HepG2 (cell line): ENCODE results near the gene RERE. TPM values are rescaled to one million over a fixed set of nuclear protein-coding genes. Genes with fewer than 3 reads are reported as not detected.

Experiments
- BCL6 ChIP-seq: IDR thresholded peaks from 2 replicates; pipeline ENCODE4 v1.6.1; 2016; ENCODE audit warnings: missing genetic modification reagents, missing compliant biosample characterization
- CEBPG ChIP-seq: IDR thresholded peaks from 2 replicates; pipeline ENCODE4 v1.6.1; 2016
- ETV5 ChIP-seq: IDR thresholded peaks from 2 replicates; pipeline ENCODE4 v1.6.1; 2018; ENCODE audit warnings: missing biosample characterization, missing genetic modification reagents, inconsistent platforms, borderline replicate concordance
- FOXO4 ChIP-seq: sonication (generic); formaldehyde crosslinking; conservative IDR thresholded peaks from 2 replicates; pipeline ENCODE4 v1.8.1; 2023; ENCODE audit warnings: missing genetic modification reagents
- FOXP1 ChIP-seq, 2 experiments: fragments of 450-650 bp in 1 of 2; IDR thresholded peaks; 2 replicates each; pipeline ENCODE4 v1.6.1; 2017 to 2018; ENCODE audit warnings: antibody characterized with exemption in 1 of 2
- HDAC1 ChIP-seq: sonication (generic); formaldehyde crosslinking; IDR thresholded peaks from 2 replicates; pipeline ENCODE4 v1.5.1; 2020; ENCODE audit warnings: mild to moderate bottlenecking, missing genetic modification reagents
- HNRNPUL1 ChIP-seq: fragments of 200-400 bp; formaldehyde crosslinking; IDR thresholded peaks from 2 replicates; pipeline ENCODE4 v1.6.1; 2017; ENCODE audit warnings: low read depth, mild to moderate bottlenecking, low read length, moderate library complexity
- HOXA7 ChIP-seq: sonication (generic); formaldehyde crosslinking; IDR thresholded peaks from 2 replicates; pipeline ENCODE4 v1.8.1; 2022; ENCODE audit warnings: mild to moderate bottlenecking, missing genetic modification reagents, moderate library complexity
- JDP2 ChIP-seq: sonication (generic); formaldehyde crosslinking; IDR thresholded peaks from 2 replicates; pipeline ENCODE4 v1.8.1; 2022; ENCODE audit warnings: missing genetic modification reagents, borderline replicate concordance
- KMT2B ChIP-seq: IDR thresholded peaks from 2 replicates; pipeline ENCODE4 v1.6.1; 2016; ENCODE audit warnings: missing genetic modification reagents, missing compliant biosample characterization
- MEIS1 ChIP-seq: sonication (generic); formaldehyde crosslinking; IDR thresholded peaks from 2 replicates; pipeline ENCODE4 v1.9.0; 2021; ENCODE audit warnings: mild to moderate bottlenecking, missing genetic modification reagents, moderate library complexity, borderline replicate concordance
- NCOR1 ChIP-seq: fragments of 200-600 bp; sonication (generic); IDR thresholded peaks from 2 replicates; pipeline ENCODE4 v1.7.0; 2017; ENCODE audit warnings: antibody characterized with exemption, low read length, borderline replicate concordance
- NR2F2 ChIP-seq: IDR thresholded peaks from 2 replicates; pipeline ENCODE4 v1.6.1; 2012; ENCODE audit warnings: low read depth, inconsistent platforms, borderline replicate concordance
- REPIN1 ChIP-seq: sonication (generic); formaldehyde crosslinking; IDR thresholded peaks from 2 replicates; pipeline ENCODE4 v1.8.0; 2022; ENCODE audit warnings: missing genetic modification reagents, low read depth, mild to moderate bottlenecking, borderline replicate concordance
- SALL1 ChIP-seq: sonication (generic); formaldehyde crosslinking; IDR thresholded peaks from 2 replicates; pipeline ENCODE4 v1.8.0; 2022; ENCODE audit warnings: mild to moderate bottlenecking, missing genetic modification reagents
- SIN3A ChIP-seq: IDR thresholded peaks from 2 replicates; pipeline ENCODE4 v1.6.1; 2011; ENCODE audit warnings: low read depth, mild to moderate bottlenecking, control low read depth, low read length, borderline replicate concordance
- SRY ChIP-seq: sonication (generic); formaldehyde crosslinking; IDR thresholded peaks from 2 replicates; pipeline ENCODE4 v1.8.0; 2022; ENCODE audit warnings: mild to moderate bottlenecking, missing genetic modification reagents
- ZBTB43 ChIP-seq: sonication (generic); formaldehyde crosslinking; conservative IDR thresholded peaks from 2 replicates; pipeline ENCODE4 v1.4.0; 2020; ENCODE audit warnings: missing genetic modification reagents
- ZFAT ChIP-seq: sonication (generic); formaldehyde crosslinking; conservative IDR thresholded peaks from 2 replicates; pipeline ENCODE4 v1.8.1; 2023; ENCODE audit warnings: missing genetic modification reagents, inconsistent platforms
- ZFP90 ChIP-seq: sonication (generic); formaldehyde crosslinking; IDR thresholded peaks from 2 replicates; pipeline ENCODE4 v1.8.0; 2022; ENCODE audit warnings: missing genetic modification reagents, mild to moderate bottlenecking, inconsistent platforms, borderline replicate concordance
- ZFYVE20 ChIP-seq: sonication (generic); formaldehyde crosslinking; IDR thresholded peaks from 2 replicates; pipeline ENCODE4 v1.8.0; 2023; ENCODE audit warnings: low read depth, mild to moderate bottlenecking, moderate library complexity, missing genetic modification reagents, borderline replicate concordance
- ZNF124 ChIP-seq: sonication (generic); formaldehyde crosslinking; IDR thresholded peaks from 2 replicates; pipeline ENCODE4 v1.4.0; 2020; ENCODE audit warnings: missing genetic modification reagents
- ZNF441 ChIP-seq: sonication (generic); formaldehyde crosslinking; IDR thresholded peaks from 2 replicates; pipeline ENCODE4 v1.7.0; 2021; ENCODE audit warnings: missing genetic modification reagents, borderline replicate concordance
- ZNF460 ChIP-seq: sonication (generic); formaldehyde crosslinking; IDR thresholded peaks from 2 replicates; pipeline ENCODE4 v1.5.1; 2020; ENCODE audit warnings: missing genetic modification reagents, mild to moderate bottlenecking, borderline replicate concordance
- ZNF501 ChIP-seq: sonication (generic); formaldehyde crosslinking; IDR thresholded peaks from 2 replicates; pipeline ENCODE4 v1.5.1; 2020; ENCODE audit warnings: mild to moderate bottlenecking, moderate library complexity, missing genetic modification reagents
- ZNF572 ChIP-seq: sonication (generic); formaldehyde crosslinking; IDR thresholded peaks from 2 replicates; pipeline ENCODE4 v1.5.1; 2020; ENCODE audit warnings: mild to moderate bottlenecking, missing genetic modification reagents
- ZNF766 ChIP-seq: sonication (generic); formaldehyde crosslinking; IDR thresholded peaks from 2 replicates; pipeline ENCODE4 v1.5.0; 2020; ENCODE audit warnings: missing genetic modification reagents, borderline replicate concordance
- ZNF784 ChIP-seq: sonication (generic); formaldehyde crosslinking; IDR thresholded peaks from 2 replicates; pipeline ENCODE4 v1.5.1; 2020; ENCODE audit warnings: missing genetic modification reagents, mild to moderate bottlenecking, borderline replicate concordance
- ZSCAN22 ChIP-seq: sonication (generic); formaldehyde crosslinking; IDR thresholded peaks from 2 replicates; pipeline ENCODE4 v1.4.0; 2020; ENCODE audit warnings: mild to moderate bottlenecking, missing genetic modification reagents
- polyA plus RNA-seq, 8 experiments: library from polyadenylated mRNA; depleted of rRNA in 3 of 8; stranded (reverse) in 7 of 8; unstranded in 1 of 8; fragments of >200 nt; fragmentation: Illumina TruSeq in 4 of 8; extraction: Trizol in 4 of 8; gene quantifications; 2 replicates each; pipeline versions ENCODE4 v1.2.1 to v1.2.3, GENCODE V29; 2011 to 2016; ENCODE audit warnings: low read depth in 4 of 8, missing spikeins in 1 of 8, mixed read lengths in 1 of 8; ENCODE audit not compliant: insufficient read depth in 1 of 8
- total RNA-seq, 5 experiments: library from RNA; depleted of rRNA; stranded (reverse); fragments of >200 nt; fragmentation: Illumina TruSeq; extraction: Trizol; gene quantifications; 2 replicates each; pipeline ENCODE4 v1.2.3, GENCODE V29; 2016; ENCODE audit warnings: low read depth in 1 of 5

Gene RERE
- total and polyA plus RNA-seq, 2 of the 13 experiments (the other 11 are each of a cell fraction or from before 2014, with no cell fraction given), result 18.3 to 21.9 TPM

GRCh38 chr1:8848663-8849386 is 31.4 kb upstream of the RERE start (continued):
- TF ChIP-seq ZNF460 (no peak; the same call in 1 of the 2 replicates), NCOR1 (no peak), ZSCAN22 (no peak), HNRNPUL1 (no peak), SIN3A (peak; percentile 83; the same call in 1 of the 2 replicates), ZNF766 (no peak), ZNF124 (CRISPR knock-in tag) (peak; percentile 92), SRY (CRISPR knock-in tag) (no peak), ZFAT (CRISPR knock-in tag) (no peak), ZFP90 (0 out of 2 replicates have a peak, but pooled peaks have one; percentile 22), ZNF572 (CRISPR knock-in tag) (no peak), ZNF784 (CRISPR knock-in tag) (no peak), CEBPG (CRISPR knock-in tag) (peak; percentile 60; the same call in 1 of the 2 replicates), KMT2B (CRISPR knock-in tag) (peak; percentile 62), SALL1 (peak; percentile 92), MEIS1 (CRISPR knock-in tag) (no peak), ZNF501 (CRISPR knock-in tag) (peak; percentile 74), FOXP1 (IDR thresholded peaks at IDR 0.05) (no peak), FOXP1 (CRISPR knock-in tag; IDR thresholded peaks at IDR 0.05) (peak; percentile 31; the same call in 1 of the 2 replicates), JDP2 (CRISPR knock-in tag) (no peak), FOXO4 (no peak), HDAC1 (CRISPR knock-in tag) (peak; percentile 63; the same call in 1 of the 2 replicates), ZNF441 (CRISPR knock-in tag) (no peak), ETV5 (CRISPR knock-in tag) (no peak; the same call in 1 of the 2 replicates), NR2F2 (no peak), ZBTB43 (CRISPR knock-in tag) (no peak), REPIN1 (CRISPR knock-in tag) (no peak), BCL6 (CRISPR knock-in tag) (peak; percentile 67), ZFYVE20 (no peak), HOXA7 (CRISPR knock-in tag) (no peak)
